Tibial nerve (tissue), 3 donors: ENCODE results near the gene GDPGP1.

Experiments
- CTCF ChIP-seq, 5 experiments: fragments of 200-600 bp in 3 of 5; fragments of 450-650 bp in 2 of 5; sonication (generic) in 3 of 5; IDR thresholded peaks; one replicate each; pipeline ENCODE4 v1.5.1; 2016 to 2019; ENCODE audit warnings: antibody characterized with exemption in 5 of 5, mild to moderate bottlenecking in 3 of 5, moderate library complexity in 2 of 5
- POLR2A ChIP-seq, 2 donors: fragments of 450-650 bp; IDR thresholded peaks; one replicate each; pipeline ENCODE4 v1.6.1; 2017; ENCODE audit warnings: antibody characterized with exemption in 2 of 2, mild to moderate bottlenecking in 2 of 2, moderate library complexity in 2 of 2

- TF ChIP-seq CTCF (IDR thresholded peaks at IDR 0.05) = no peak
- no peak for TF ChIP-seq POLR2A (IDR thresholded peaks at IDR 0.05)
Observed at GRCh38 chr15:90230071-90230494, 3.9 kb upstream of the GDPGP1 start.
